ENCODE results near the gene TSC1. TPM values are rescaled to one million over a fixed set of nuclear protein-coding genes. Genes with fewer than 3 reads are reported as not detected.

Gene TSC1
- total RNA-seq, 1 experiment from 2014 or later: 53.5 TPM

DNA sequence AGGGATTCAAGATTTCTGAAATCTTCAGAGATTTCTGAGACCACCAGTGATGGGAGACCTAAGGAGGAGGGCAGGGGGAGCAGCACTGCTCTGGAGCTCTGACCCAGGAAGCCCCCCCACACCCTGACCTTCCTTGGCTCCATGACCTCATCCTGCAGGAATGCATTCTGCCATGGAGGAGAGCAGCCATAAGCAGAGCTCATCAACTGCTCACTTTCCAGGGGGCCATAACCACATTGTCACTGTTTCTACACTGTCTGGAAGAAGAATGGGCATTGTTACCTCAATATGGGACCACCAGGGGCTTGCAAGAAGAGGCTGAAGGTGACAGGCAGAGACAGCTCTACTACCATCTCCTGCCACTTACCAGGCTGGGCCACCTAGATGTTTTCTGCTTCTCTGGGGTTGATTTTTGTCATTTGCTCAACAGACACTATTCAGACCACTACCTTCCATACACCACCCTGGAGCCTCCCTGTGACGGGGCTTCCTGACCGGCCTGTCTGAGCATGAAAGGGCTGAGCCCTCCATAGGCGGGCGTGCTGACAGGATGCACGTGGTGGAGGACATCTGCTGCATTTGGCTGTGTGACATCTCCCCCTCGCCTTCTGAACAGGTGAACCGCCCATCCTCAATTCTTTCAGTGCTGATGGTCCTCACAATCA, 2.3 kb upstream of the TSC1 start:
- peaks cover 6% of the 10 kb centered on the region for H3K4me1 Mint-ChIP-seq (ENCODE audit: low read depth, unreplicated experiment)
- Histone ChIP-seq H3K27me3 (replicated peaks; ENCODE audit: control insufficient read depth, insufficient read depth, low read length) (no peaks in the 10 kb centered on the region), H3K9me3 (no peaks in the 10 kb centered on the region), H3K4me3 (ENCODE audit: low read depth, low read length) (no peak overlapping the region), H3K36me3 (ENCODE audit: control insufficient read depth, insufficient read depth, low read length) (no peaks in the 10 kb centered on the region), H3K4me1 (peaks cover 13% of the 10 kb centered on the region; the same call in 1 of the 2 replicates)
- CTCF ChIA-PET: interaction anchor here (0.6 kb wide), 1 partner anchor 11 kb away, joined by 4 read pairs; no protein-coding TSS in a partner anchor
- POLR2A ChIA-PET: interaction anchor here (0.7 kb wide), 1 partner anchor 84 kb away, joined by 3 read pairs; the partner anchor contains the start of gene GTF3C5
- H3K36me3 Mint-ChIP-seq (ENCODE audit: insufficient read depth, unreplicated experiment): peaks cover 11% of the 10 kb centered on the region
- DNase-seq: no peak
- no peaks in the 10 kb centered on the region for H3K27me3 Mint-ChIP-seq (ENCODE audit: insufficient read depth, unreplicated experiment)
- TF ChIP-seq, protein P1, sequence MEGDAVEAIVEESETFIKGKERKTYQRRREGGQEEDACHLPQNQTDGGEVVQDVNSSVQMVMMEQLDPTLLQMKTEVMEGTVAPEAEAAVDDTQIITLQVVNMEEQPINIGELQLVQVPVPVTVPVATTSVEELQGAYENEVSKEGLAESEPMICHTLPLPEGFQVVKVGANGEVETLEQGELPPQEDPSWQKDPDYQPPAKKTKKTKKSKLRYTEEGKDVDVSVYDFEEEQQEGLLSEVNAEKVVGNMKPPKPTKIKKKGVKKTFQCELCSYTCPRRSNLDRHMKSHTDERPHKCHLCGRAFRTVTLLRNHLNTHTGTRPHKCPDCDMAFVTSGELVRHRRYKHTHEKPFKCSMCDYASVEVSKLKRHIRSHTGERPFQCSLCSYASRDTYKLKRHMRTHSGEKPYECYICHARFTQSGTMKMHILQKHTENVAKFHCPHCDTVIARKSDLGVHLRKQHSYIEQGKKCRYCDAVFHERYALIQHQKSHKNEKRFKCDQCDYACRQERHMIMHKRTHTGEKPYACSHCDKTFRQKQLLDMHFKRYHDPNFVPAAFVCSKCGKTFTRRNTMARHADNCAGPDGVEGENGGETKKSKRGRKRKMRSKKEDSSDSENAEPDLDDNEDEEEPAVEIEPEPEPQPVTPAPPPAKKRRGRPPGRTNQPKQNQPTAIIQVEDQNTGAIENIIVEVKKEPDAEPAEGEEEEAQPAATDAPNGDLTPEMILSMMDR (IDR thresholded peaks at IDR 0.05; ENCODE audit: insufficient read depth in 1 of 2, low read depth in 1 of 2, low read length in 1 of 2, severe bottlenecking in 1 of 2, unreplicated experiment in 1 of 2): no peak
- no peaks in the 10 kb centered on the region for H3K9me3 Mint-ChIP-seq (ENCODE audit: unreplicated experiment)
- no peak overlapping the region for H3K27ac Mint-ChIP-seq (ENCODE audit: unreplicated experiment)
- no TSS peak for BruUV-seq (replicated peaks)
- H3K4me3 Mint-ChIP-seq (ENCODE audit: unreplicated experiment): no peak overlapping the region
- intact Hi-C loops (cut with micrococcal nuclease; ENCODE audit: unreplicated experiment): no loop called here

DNA sequence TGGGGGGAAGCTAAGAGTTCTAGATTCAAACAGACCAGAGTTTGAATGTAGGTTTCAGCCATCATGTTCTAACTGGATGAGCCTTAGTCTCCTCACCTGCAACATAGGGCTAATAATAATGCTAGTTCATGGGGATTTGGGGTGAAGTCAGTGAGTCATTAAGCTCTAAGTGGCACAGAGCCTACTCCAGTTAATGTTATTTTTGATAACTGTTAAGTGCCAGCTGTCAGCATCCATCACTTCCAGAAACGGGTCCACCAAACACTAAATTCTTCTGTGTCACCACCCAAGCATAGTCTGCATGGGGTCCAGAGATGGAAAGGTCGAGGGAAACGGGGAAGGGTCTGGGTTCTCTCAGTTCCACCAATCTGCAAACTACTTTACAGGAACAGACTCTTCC, 1.8 kb upstream of the TSC1 start:
- Mint-ChIP-seq H3K36me3 (ENCODE audit: insufficient read depth, unreplicated experiment) (peaks cover 11% of the 10 kb centered on the region), H3K27me3 (ENCODE audit: insufficient read depth, unreplicated experiment) (no peaks in the 10 kb centered on the region), H3K9me3 (ENCODE audit: unreplicated experiment) (no peaks in the 10 kb centered on the region), H3K4me3 (ENCODE audit: unreplicated experiment) (no peak overlapping the region), H3K4me1 (ENCODE audit: low read depth, unreplicated experiment) (peaks cover 6% of the 10 kb centered on the region), H3K27ac (ENCODE audit: unreplicated experiment) (no peak overlapping the region)
- Histone ChIP-seq H3K4me1 (peaks cover 13% of the 10 kb centered on the region; the same call in 1 of the 2 replicates), H3K4me3 (ENCODE audit: low read depth, low read length) (no peak overlapping the region), H3K27me3 (replicated peaks; ENCODE audit: control insufficient read depth, insufficient read depth, low read length) (no peaks in the 10 kb centered on the region), H3K9me3 (no peaks in the 10 kb centered on the region), H3K36me3 (ENCODE audit: control insufficient read depth, insufficient read depth, low read length) (no peaks in the 10 kb centered on the region)
- intact Hi-C loops (cut with micrococcal nuclease; ENCODE audit: unreplicated experiment): no loop called here
- no peak for DNase-seq
- BruUV-seq (replicated peaks): no TSS peak
- CTCF ChIA-PET: interaction anchor here (0.6 kb wide), 1 partner anchor 10 kb away, joined by 4 read pairs; no protein-coding TSS in a partner anchor
- POLR2A ChIA-PET: interaction anchor here (0.7 kb wide), 1 partner anchor 84 kb away, joined by 3 read pairs; the partner anchor contains the start of gene GTF3C5
- TF ChIP-seq, protein P1 (IDR thresholded peaks at IDR 0.05; ENCODE audit: insufficient read depth in 1 of 2, low read depth in 1 of 2, low read length in 1 of 2, severe bottlenecking in 1 of 2, unreplicated experiment in 1 of 2): no peak

DNA sequence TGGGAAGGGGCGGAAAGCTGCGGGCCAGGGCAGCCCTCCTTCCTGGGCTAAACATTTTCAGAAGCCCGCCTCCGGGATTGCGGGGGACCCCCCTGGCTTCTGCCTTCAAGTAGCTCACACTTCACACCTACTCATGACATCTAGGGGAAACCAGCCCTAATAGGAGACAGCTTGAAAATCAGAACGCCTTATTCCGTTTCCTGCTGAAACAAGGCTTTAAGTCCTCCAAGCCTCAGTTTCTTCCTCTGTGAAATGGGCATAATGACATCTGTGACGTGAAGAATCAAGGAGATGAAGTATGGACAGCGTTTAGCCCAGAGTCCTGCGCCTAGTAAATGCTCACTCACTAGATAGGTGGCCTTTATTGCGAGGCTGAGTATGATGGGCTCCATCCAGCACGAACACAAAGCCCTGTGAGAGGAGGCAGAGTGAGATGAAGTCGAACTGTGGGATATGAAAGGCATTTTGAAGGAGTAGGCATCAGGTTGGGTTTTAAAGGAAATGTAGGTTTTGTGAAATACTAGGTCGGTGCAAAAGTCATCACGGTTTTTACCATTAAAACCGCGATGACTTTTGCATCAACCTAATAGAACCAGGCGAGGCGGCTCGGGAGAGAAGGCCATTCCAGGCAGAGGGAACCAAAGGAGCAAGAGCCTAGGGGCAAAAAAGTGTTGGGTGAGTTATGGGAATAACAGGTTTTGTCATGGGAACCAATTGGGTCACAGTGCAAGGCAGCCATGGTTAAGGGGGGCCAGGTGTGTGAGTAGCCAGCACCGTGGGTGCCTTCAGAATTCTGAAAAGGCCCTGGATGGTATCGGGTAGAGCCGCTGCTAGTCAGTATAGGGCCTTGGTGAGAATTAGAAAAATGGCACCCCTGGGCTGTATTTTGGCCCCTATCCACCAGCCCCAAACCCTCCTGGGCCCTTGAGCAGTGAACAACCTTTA, 1.0 kb upstream of the TSC1 start:
- CTCF ChIA-PET: interaction anchor here (0.6 kb wide), 1 partner anchor 57 kb away, joined by 4 read pairs; no protein-coding TSS in a partner anchor
- H3K4me1 Mint-ChIP-seq (ENCODE audit: low read depth, unreplicated experiment): peaks cover 6% of the 10 kb centered on the region
- Histone ChIP-seq H3K27me3 (replicated peaks; ENCODE audit: control insufficient read depth, insufficient read depth, low read length) (no peaks in the 10 kb centered on the region), H3K4me3 (ENCODE audit: low read depth, low read length) (peak overlapping the region; percentile 67), H3K36me3 (ENCODE audit: control insufficient read depth, insufficient read depth, low read length) (no peaks in the 10 kb centered on the region), H3K9me3 (no peaks in the 10 kb centered on the region), H3K4me1 (peaks cover 13% of the 10 kb centered on the region; the same call in 1 of the 2 replicates)
- TSS peak; percentile 67 for BruUV-seq (replicated peaks)
- TF ChIP-seq, protein P1 (IDR thresholded peaks at IDR 0.05; ENCODE audit: insufficient read depth in 1 of 2, low read depth in 1 of 2, low read length in 1 of 2, severe bottlenecking in 1 of 2, unreplicated experiment in 1 of 2): no peak
- DNase-seq: no peak
- H3K9me3 Mint-ChIP-seq (ENCODE audit: unreplicated experiment): no peaks in the 10 kb centered on the region
- H3K36me3 Mint-ChIP-seq (ENCODE audit: insufficient read depth, unreplicated experiment): peaks cover 11% of the 10 kb centered on the region
- H3K27ac Mint-ChIP-seq (ENCODE audit: unreplicated experiment): peak overlapping the region; percentile 98
- H3K4me3 Mint-ChIP-seq (ENCODE audit: unreplicated experiment): peak overlapping the region; percentile 80
- intact Hi-C loops (cut with micrococcal nuclease; ENCODE audit: unreplicated experiment): no loop called here
- no peaks in the 10 kb centered on the region for H3K27me3 Mint-ChIP-seq (ENCODE audit: insufficient read depth, unreplicated experiment)
- POLR2A ChIA-PET: interaction anchor here (0.6 to 0.8 kb wide), 3 partner anchors 28 to 455 kb away, joined by 3 to 4 read pairs (median 3); partner anchors contain the start of gene GTF3C5

Data from Caco-2 (cell line).